ENCODE results near the gene OASL. TPM values are rescaled to one million over a fixed set of nuclear protein-coding genes. Genes with fewer than 3 reads are reported as not detected.
"Not testable (repeated sequence)": the region's sequence is repeated elsewhere in the genome, so short reads cannot be mapped to it uniquely, and the experiment has no call there.

Gene OASL
- polyA plus RNA-seq, 1 donor from 2014 or later, result 0.42 TPM

DNA sequence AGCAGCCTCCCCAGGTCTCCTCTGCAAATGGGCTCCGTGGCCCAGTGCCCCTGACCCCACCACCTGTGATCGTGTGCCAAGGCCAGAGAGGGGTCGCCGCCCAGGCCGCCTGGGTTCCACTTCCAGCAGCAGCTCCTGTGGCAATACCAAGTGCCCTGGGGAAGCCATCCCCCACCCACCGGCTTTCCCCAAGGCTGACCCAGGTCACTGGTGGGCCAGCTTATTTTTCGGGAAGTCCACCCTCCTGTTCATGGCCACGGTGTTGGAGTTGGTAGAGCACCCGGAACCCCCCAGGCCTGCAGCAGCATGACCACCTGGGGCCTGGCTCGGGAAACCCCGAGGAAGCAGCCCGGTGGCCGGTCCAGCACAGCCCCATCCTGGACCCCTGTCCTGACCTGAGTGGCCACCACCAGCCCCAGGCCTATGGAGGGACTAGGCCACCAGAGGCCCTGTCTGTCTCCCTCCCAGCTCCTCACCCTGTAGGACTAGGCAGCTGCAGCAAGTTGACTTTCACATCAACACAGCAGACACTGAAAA lies 40.8 kb upstream of the OASL start:
- Histone ChIP-seq H3K79me2 (replicated peaks; ENCODE audit: insufficient read depth, low read length) (no peaks in the 10 kb centered on the region), H3K4me2 (ENCODE audit: low read length) (no peak overlapping the region), H3K4me3 (ENCODE audit: low read length) (no peak overlapping the region), H3K36me3 (ENCODE audit: insufficient read depth, low read length) (no peaks in the 10 kb centered on the region), H2AFZ (ENCODE audit: low read depth, low read length) (no peak overlapping the region), H3K9me3 (ENCODE audit: low read length) (no peaks in the 10 kb centered on the region), H3K9me2 (ENCODE audit: insufficient read depth, low read length) (no peaks in the 10 kb centered on the region), H3K27me3 (ENCODE audit: insufficient read depth, low read depth, low read length) (no peaks in the 10 kb centered on the region), H3K9ac (ENCODE audit: low read length) (no peak overlapping the region), H3F3A (ENCODE audit: insufficient read depth, low read length, poor library complexity, severe bottlenecking) (no peaks in the 10 kb centered on the region), H4K20me1 (ENCODE audit: insufficient read depth) (no peaks in the 10 kb centered on the region), H3K27ac (ENCODE audit: low read length) (no peak overlapping the region)
- TF ChIP-seq, protein P1, sequence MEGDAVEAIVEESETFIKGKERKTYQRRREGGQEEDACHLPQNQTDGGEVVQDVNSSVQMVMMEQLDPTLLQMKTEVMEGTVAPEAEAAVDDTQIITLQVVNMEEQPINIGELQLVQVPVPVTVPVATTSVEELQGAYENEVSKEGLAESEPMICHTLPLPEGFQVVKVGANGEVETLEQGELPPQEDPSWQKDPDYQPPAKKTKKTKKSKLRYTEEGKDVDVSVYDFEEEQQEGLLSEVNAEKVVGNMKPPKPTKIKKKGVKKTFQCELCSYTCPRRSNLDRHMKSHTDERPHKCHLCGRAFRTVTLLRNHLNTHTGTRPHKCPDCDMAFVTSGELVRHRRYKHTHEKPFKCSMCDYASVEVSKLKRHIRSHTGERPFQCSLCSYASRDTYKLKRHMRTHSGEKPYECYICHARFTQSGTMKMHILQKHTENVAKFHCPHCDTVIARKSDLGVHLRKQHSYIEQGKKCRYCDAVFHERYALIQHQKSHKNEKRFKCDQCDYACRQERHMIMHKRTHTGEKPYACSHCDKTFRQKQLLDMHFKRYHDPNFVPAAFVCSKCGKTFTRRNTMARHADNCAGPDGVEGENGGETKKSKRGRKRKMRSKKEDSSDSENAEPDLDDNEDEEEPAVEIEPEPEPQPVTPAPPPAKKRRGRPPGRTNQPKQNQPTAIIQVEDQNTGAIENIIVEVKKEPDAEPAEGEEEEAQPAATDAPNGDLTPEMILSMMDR (IDR thresholded peaks at IDR 0.05; ENCODE audit: poor library complexity, severe bottlenecking), result no peak
- TF ChIP-seq, protein P2, sequence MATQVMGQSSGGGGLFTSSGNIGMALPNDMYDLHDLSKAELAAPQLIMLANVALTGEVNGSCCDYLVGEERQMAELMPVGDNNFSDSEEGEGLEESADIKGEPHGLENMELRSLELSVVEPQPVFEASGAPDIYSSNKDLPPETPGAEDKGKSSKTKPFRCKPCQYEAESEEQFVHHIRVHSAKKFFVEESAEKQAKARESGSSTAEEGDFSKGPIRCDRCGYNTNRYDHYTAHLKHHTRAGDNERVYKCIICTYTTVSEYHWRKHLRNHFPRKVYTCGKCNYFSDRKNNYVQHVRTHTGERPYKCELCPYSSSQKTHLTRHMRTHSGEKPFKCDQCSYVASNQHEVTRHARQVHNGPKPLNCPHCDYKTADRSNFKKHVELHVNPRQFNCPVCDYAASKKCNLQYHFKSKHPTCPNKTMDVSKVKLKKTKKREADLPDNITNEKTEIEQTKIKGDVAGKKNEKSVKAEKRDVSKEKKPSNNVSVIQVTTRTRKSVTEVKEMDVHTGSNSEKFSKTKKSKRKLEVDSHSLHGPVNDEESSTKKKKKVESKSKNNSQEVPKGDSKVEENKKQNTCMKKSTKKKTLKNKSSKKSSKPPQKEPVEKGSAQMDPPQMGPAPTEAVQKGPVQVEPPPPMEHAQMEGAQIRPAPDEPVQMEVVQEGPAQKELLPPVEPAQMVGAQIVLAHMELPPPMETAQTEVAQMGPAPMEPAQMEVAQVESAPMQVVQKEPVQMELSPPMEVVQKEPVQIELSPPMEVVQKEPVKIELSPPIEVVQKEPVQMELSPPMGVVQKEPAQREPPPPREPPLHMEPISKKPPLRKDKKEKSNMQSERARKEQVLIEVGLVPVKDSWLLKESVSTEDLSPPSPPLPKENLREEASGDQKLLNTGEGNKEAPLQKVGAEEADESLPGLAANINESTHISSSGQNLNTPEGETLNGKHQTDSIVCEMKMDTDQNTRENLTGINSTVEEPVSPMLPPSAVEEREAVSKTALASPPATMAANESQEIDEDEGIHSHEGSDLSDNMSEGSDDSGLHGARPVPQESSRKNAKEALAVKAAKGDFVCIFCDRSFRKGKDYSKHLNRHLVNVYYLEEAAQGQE (IDR thresholded peaks at IDR 0.05; ENCODE audit: borderline replicate concordance), result no peak
- TF ChIP-seq SMC3 (conservative IDR thresholded peaks at IDR 0.05; ENCODE audit: poor library complexity), result no peak
- TF ChIP-seq MXI1 (conservative IDR thresholded peaks at IDR 0.05; ENCODE audit: poor library complexity, severe bottlenecking), result no peak
- no peak for TF ChIP-seq RAD21 (conservative IDR thresholded peaks at IDR 0.05)
- no peak for TF ChIP-seq POLR2AphosphoS5 (IDR thresholded peaks at IDR 0.05)
- TF ChIP-seq EZH2 (IDR thresholded peaks at IDR 0.05; ENCODE audit: borderline replicate concordance, insufficient read depth, low read length, poor library complexity, severe bottlenecking), result no peak
- no peak for TF ChIP-seq TAF1 (IDR thresholded peaks at IDR 0.05; ENCODE audit: low read depth)
- TF ChIP-seq EP300 (conservative IDR thresholded peaks at IDR 0.05; ENCODE audit: poor library complexity, severe bottlenecking), result no peak

DNA sequence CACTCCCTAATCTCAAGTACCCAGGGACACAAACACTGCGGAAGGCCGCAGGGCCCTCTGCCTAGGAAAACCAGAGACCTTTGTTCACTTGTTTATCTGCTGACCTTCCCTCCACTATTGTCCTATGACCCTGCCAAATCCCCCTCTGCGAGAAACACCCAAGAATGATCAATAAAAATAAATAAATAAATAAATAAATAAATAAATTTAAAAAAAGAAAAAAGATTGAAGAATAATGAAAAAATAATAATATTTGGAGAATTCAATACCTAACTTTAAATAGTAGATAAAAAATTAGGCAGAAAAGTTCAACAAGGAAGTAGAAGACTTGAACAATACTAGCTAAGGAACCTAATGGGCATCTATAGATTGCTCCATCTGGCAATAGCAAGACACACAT lies 38.4 kb upstream of the OASL start:
- not testable (repeated sequence) for H3F3A ChIP-seq (ENCODE audit: insufficient read depth, low read length, poor library complexity, severe bottlenecking); H3K36me3 ChIP-seq (ENCODE audit: insufficient read depth, low read length); H2AFZ ChIP-seq (ENCODE audit: low read depth, low read length); H3K27ac ChIP-seq (ENCODE audit: low read length); H4K20me1 ChIP-seq (ENCODE audit: insufficient read depth); H3K9ac ChIP-seq (ENCODE audit: low read length); H3K9me2 ChIP-seq (ENCODE audit: insufficient read depth, low read length); H3K4me3 ChIP-seq (ENCODE audit: low read length); H3K9me3 ChIP-seq (ENCODE audit: low read length); H3K79me2 ChIP-seq (replicated peaks; ENCODE audit: insufficient read depth, low read length); H3K4me2 ChIP-seq (ENCODE audit: low read length); H3K27me3 ChIP-seq (ENCODE audit: insufficient read depth, low read depth, low read length)

- not testable (repeated sequence) for H3K27me3 ChIP-seq (ENCODE audit: insufficient read depth, low read depth, low read length); H3K79me2 ChIP-seq (replicated peaks; ENCODE audit: insufficient read depth, low read length); H3K9me2 ChIP-seq (ENCODE audit: insufficient read depth, low read length); H3K27ac ChIP-seq (ENCODE audit: low read length); H2AFZ ChIP-seq (ENCODE audit: low read depth, low read length); H3K9ac ChIP-seq (ENCODE audit: low read length); H3F3A ChIP-seq (ENCODE audit: insufficient read depth, low read length, poor library complexity, severe bottlenecking); H3K36me3 ChIP-seq (ENCODE audit: insufficient read depth, low read length); H3K4me3 ChIP-seq (ENCODE audit: low read length); H3K9me3 ChIP-seq (ENCODE audit: low read length); H3K4me2 ChIP-seq (ENCODE audit: low read length); H4K20me1 ChIP-seq (ENCODE audit: insufficient read depth)
Measured at GRCh38 chr12:121075911-121076310, 36.9 kb upstream of the OASL start.
